Natural killer cell (primary cell): ENCODE data around the gene MTPN. TPM values are rescaled to one million over a fixed set of nuclear protein-coding genes. Genes with fewer than 3 reads are reported as not detected.

Experiments
- ATAC-seq, 3 donors: fragments of 150-1000 bp in 2 of 3; fragments of 200-7000 bp in 1 of 3; cut with Tn5 transposase; 1 replicate in 1 of 3; 2 replicates in 2 of 3; pipeline ENCODE4 v1.10.0; 2021; ENCODE audit warnings: mild to moderate bottlenecking in 2 of 3, moderate library complexity in 2 of 3
- DNase-seq, 2 donors: peaks; one replicate each; pipeline versions ENCODE4 v3.0.0 to v3.0.0-alpha.2; 2013 to 2021; ENCODE audit warnings: mixed read lengths in 1 of 2
- H3K27ac ChIP-seq: one replicate; pipeline ENCODE4 v1.5.1; 2013; ENCODE audit warnings: mild to moderate bottlenecking, low read length
- H3K27me3 ChIP-seq: one replicate; pipeline ENCODE4 v1.6.1; 2013; ENCODE audit warnings: low read length; ENCODE audit not compliant: control insufficient read depth, insufficient read depth
- H3K36me3 ChIP-seq: one replicate; pipeline ENCODE4 v1.6.1; 2013; ENCODE audit warnings: low read length; ENCODE audit not compliant: control insufficient read depth, insufficient read depth
- H3K4me1 ChIP-seq: one replicate; pipeline ENCODE4 v1.6.1; 2013; ENCODE audit warnings: low read length; ENCODE audit not compliant: control insufficient read depth, insufficient read depth
- H3K4me3 ChIP-seq: one replicate; pipeline ENCODE4 v1.5.1; 2013; ENCODE audit warnings: low read length
- H3K9me3 ChIP-seq: one replicate; pipeline ENCODE4 v1.6.1; 2013; ENCODE audit warnings: low read length; ENCODE audit not compliant: control insufficient read depth, insufficient read depth
- H3K27ac Mint-ChIP-seq, 2 donors: one replicate each; pipeline ENCODE4 v1.8.0; 2022; ENCODE audit warnings: mild to moderate bottlenecking in 2 of 2, mixed read lengths in 2 of 2, moderate library complexity in 1 of 2
- H3K27me3 Mint-ChIP-seq, 2 donors: one replicate each; pipeline ENCODE4 v1.8.0; 2022; ENCODE audit warnings: low read depth in 2 of 2, mixed read lengths in 2 of 2
- H3K36me3 Mint-ChIP-seq: one replicate; pipeline ENCODE4 v1.8.0; 2022; ENCODE audit warnings: mixed read lengths
- H3K4me1 Mint-ChIP-seq, 2 donors: one replicate each; pipeline ENCODE4 v1.8.0; 2022; ENCODE audit warnings: mixed read lengths in 2 of 2
- H3K4me3 Mint-ChIP-seq: one replicate; pipeline ENCODE4 v1.8.0; 2022; ENCODE audit warnings: mild to moderate bottlenecking, moderate library complexity, mixed read lengths
- H3K9me3 Mint-ChIP-seq, 2 donors: one replicate each; pipeline ENCODE4 v1.8.0; 2022; ENCODE audit warnings: mixed read lengths in 2 of 2
- CTCF ChIP-seq: fragments of 200-600 bp; IDR thresholded peaks from one replicate; pipeline ENCODE4 v1.8.0; 2022; ENCODE audit warnings: antibody characterized with exemption
- WGBS: methylation state at CpG from one replicate; pipeline ENCODE4 v1.1.7; 2013; ENCODE audit warnings: missing lambda C conversion rate; ENCODE audit not compliant: insufficient coverage; 5-methylcytosine and 5-hydroxymethylcytosine counted together
- intact Hi-C: fragments of 100-400 bp; cut with micrococcal nuclease; formaldehyde crosslinking; loops from one replicate; pipeline ENCODE4 v1.14.2; 2022
- total RNA-seq, 4 donors: library from RNA; stranded (reverse); fragments of 120-200 nt in 1 of 4; gene quantifications; one replicate each; pipeline versions ENCODE4 v1.2.3 to v1.2.4, GENCODE V29; 2013 to 2022

Gene MTPN
- total RNA-seq, 3 donors from 2014 or later (not counting 1 experiment from before 2014, with no cell fraction given), result 161 to 170 (median 165) TPM

GRCh38 chr7:135905858-135906257 lies 71.3 kb downstream of the MTPN start:
- no peak overlapping the region for H3K27ac ChIP-seq
- no peaks in the 10 kb centered on the region for H3K36me3 ChIP-seq
- intact Hi-C loops, result no loop called here
- peaks cover 15 to 20% of the 10 kb centered on the region in 2 donors for H3K27me3 Mint-ChIP-seq
- peak overlapping the region in 1 of 2 donors; percentile 11 for H3K27ac Mint-ChIP-seq
- peaks cover 49 to 63% of the 10 kb centered on the region in 2 donors for H3K4me1 Mint-ChIP-seq
- peak overlapping the region; percentile 6 for H3K4me3 Mint-ChIP-seq
- H3K9me3 Mint-ChIP-seq, result no peaks in the 10 kb centered on the region
- H3K4me1 ChIP-seq, result peaks cover 46% of the 10 kb centered on the region
- no peaks in the 10 kb centered on the region for H3K27me3 ChIP-seq
- ATAC-seq (no peak), DNase-seq (no peak)
- no peaks in the 10 kb centered on the region for H3K9me3 ChIP-seq
- no peak for TF ChIP-seq CTCF
- H3K36me3 Mint-ChIP-seq, result no peaks in the 10 kb centered on the region
- no peak overlapping the region for H3K4me3 ChIP-seq
- 93% methylated on average over 3 of the region's 4 CpGs for WGBS

- Mint-ChIP-seq H3K27me3 (peaks cover 15% of the 10 kb centered on the region in 2 donors), H3K27ac (peak overlapping the region; percentile 11 to 50), H3K4me1 (peaks cover 53 to 66% of the 10 kb centered on the region in 2 donors), H3K36me3 (no peaks in the 10 kb centered on the region), H3K4me3 (peak overlapping the region; percentile 42), H3K9me3 (no peaks in the 10 kb centered on the region)
- ATAC-seq (peak; percentile 41 to 76 (median 58)), DNase-seq (peak in 1 of 2 donors; percentile 7)
- peaks cover 51% of the 10 kb centered on the region for H3K4me1 ChIP-seq
- intact Hi-C loops, result no loop called here
- no peaks in the 10 kb centered on the region for H3K36me3 ChIP-seq
- no peak for TF ChIP-seq CTCF
- no peak overlapping the region for H3K4me3 ChIP-seq
- H3K27ac ChIP-seq, result no peak overlapping the region
- no peaks in the 10 kb centered on the region for H3K9me3 ChIP-seq
- H3K27me3 ChIP-seq, result no peaks in the 10 kb centered on the region
- 21% methylated on average over 4 of the region's 4 CpGs for WGBS
These were observed 71.8 kb downstream of the MTPN start for GRCh38 chr7:135905355-135905754.

DNA sequence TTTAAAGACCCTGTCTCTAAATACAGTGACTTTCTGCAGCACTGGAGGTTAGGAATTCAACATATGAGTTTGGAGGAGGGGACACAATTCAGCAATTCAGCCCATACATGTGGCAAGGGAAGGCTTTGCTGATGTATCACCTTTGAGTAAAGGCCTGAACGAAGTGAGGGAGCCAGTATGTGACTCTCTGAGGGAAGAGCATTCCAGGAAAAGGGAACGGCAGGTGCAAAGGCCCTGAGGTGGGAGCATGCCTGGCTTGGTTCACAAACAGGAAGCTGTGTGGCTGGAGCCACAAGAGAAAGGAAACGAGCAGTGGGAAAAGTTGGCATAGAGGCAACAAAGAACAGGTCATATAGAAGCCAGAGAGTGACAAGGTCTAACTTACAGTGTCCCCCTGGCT lies 72.9 kb downstream of the MTPN start:
- no peak for DNase-seq
- TF ChIP-seq CTCF, result no peak
- H3K4me3 Mint-ChIP-seq, result peak overlapping the region; percentile 42
- no peak overlapping the region for H3K27ac ChIP-seq
- no peaks in the 10 kb centered on the region for H3K9me3 ChIP-seq
- intact Hi-C loops, result loop anchor here (5.0 kb wide), 1 partner anchor 78 kb away; no protein-coding TSS in a partner anchor
- H3K27me3 ChIP-seq, result no peaks in the 10 kb centered on the region
- no peak overlapping the region for H3K4me3 ChIP-seq
- no peaks in the 10 kb centered on the region for H3K36me3 ChIP-seq
- H3K36me3 Mint-ChIP-seq, result no peaks in the 10 kb centered on the region
- H3K27ac Mint-ChIP-seq, result no peak overlapping the region
- peaks cover 55% of the 10 kb centered on the region for H3K4me1 ChIP-seq
- peaks cover 10 to 12% of the 10 kb centered on the region in 2 donors for H3K27me3 Mint-ChIP-seq
- ATAC-seq, result no peak
- peaks cover 58 to 72% of the 10 kb centered on the region in 2 donors for H3K4me1 Mint-ChIP-seq
- whole genome bisulfite sequencing, result 71% methylated on average over 3 of the region's 3 CpGs
- H3K9me3 Mint-ChIP-seq, result no peaks in the 10 kb centered on the region
